IMR-90 (cell line): Measurements from ENCODE around the gene FHAD1. TPM values are rescaled to one million over a fixed set of nuclear protein-coding genes. Genes with fewer than 3 reads are reported as not detected.

ENCODE experiments used
- ATAC-seq: fragments of 200-7000 bp; cut with Tn5 transposase; 2 replicates; pipeline ENCODE4 v1.9.1; 2020; ENCODE audit warnings: low read depth, mild to moderate bottlenecking, moderate library complexity
- BruUV-seq: library from RNA; stranded (reverse); fragments of 400-500 nt; replicated peaks from 2 replicates; lab custom pipeline; 2021; lab: Mats Ljungman, UMichigan
- CTCF ChIA-PET: fragments of 300-600 bp; formaldehyde crosslinking; extraction: SDS; loops from one replicate; lab custom pipeline; 2021; ENCODE audit warnings: antibody characterized with exemption; lab: Yijun Ruan, JAX
- POLR2A ChIA-PET: fragments of 300-600 bp; sonication (Branson Sonifier 250); formaldehyde crosslinking; loops from one replicate; lab custom pipeline; 2022; ENCODE audit warnings: antibody characterized with exemption; ENCODE audit not compliant: unreplicated experiment; lab: Charles Lee
- DNase-seq: peaks from one replicate; pipeline ENCODE4 v3.0.0; 2013
- H2AFZ ChIP-seq: replicated peaks from 2 replicates; pipeline ENCODE3; 2013; ENCODE audit warnings: low read length, mild to moderate bottlenecking; ENCODE audit not compliant: poor library complexity
- H2AK5ac ChIP-seq: 2 replicates; pipeline ENCODE4 v1.6.1; 2013; ENCODE audit warnings: low read depth, low read length, inconsistent platforms
- H2AK9ac ChIP-seq: replicated peaks from 2 replicates; pipeline ENCODE3; 2013; ENCODE audit warnings: mild to moderate bottlenecking, low read depth, low read length, moderate library complexity; ENCODE audit not compliant: poor library complexity
- H2BK120ac ChIP-seq: 2 replicates; pipeline ENCODE4 v1.6.1; 2013; ENCODE audit warnings: low read depth, low read length, inconsistent platforms
- H2BK15ac ChIP-seq: 3 replicates; pipeline ENCODE4 v1.6.1; 2013; ENCODE audit warnings: low read depth, low read length, inconsistent platforms
- H2BK20ac ChIP-seq: 2 replicates; pipeline ENCODE4 v1.6.1; 2013; ENCODE audit warnings: low read depth, mild to moderate bottlenecking, inconsistent platforms, low read length, moderate library complexity
- H2BK5ac ChIP-seq: 2 replicates; pipeline ENCODE4 v1.6.1; 2013; ENCODE audit warnings: mild to moderate bottlenecking, low read depth, low read length, inconsistent platforms; ENCODE audit not compliant: poor library complexity, severe bottlenecking
- H3K14ac ChIP-seq: replicated peaks from 2 replicates; pipeline ENCODE4 v1.6.1; 2013; ENCODE audit warnings: low read depth, low read length, inconsistent platforms
- H3K18ac ChIP-seq: 2 replicates; pipeline ENCODE4 v1.6.1; 2013; ENCODE audit warnings: low read depth, low read length, control low read depth
- H3K23ac ChIP-seq: 2 replicates; pipeline ENCODE4 v1.6.1; 2013; ENCODE audit warnings: low read depth, low read length, inconsistent platforms
- H3K27ac ChIP-seq: 2 replicates; pipeline ENCODE4 v1.5.1; 2013; ENCODE audit warnings: mild to moderate bottlenecking, control low read depth, low read length; ENCODE audit not compliant: insufficient read depth
- H3K27me3 ChIP-seq: 2 replicates; pipeline ENCODE4 v1.6.1; 2013; ENCODE audit warnings: low read length; ENCODE audit not compliant: control insufficient read depth, insufficient read depth
- H3K36me3 ChIP-seq: 2 replicates; pipeline ENCODE4 v1.6.1; 2013; ENCODE audit warnings: low read length, mixed read lengths; ENCODE audit not compliant: control insufficient read depth, insufficient read depth
- H3K4ac ChIP-seq: 2 replicates; pipeline ENCODE4 v1.6.1; 2013; ENCODE audit warnings: low read depth, low read length, inconsistent platforms
- H3K4me1 ChIP-seq: 2 replicates; pipeline ENCODE4 v1.6.1; 2013; ENCODE audit warnings: low read length, mixed read lengths; ENCODE audit not compliant: control insufficient read depth, insufficient read depth
- H3K4me2 ChIP-seq: 2 replicates; pipeline ENCODE4 v1.6.1; 2013; ENCODE audit warnings: low read depth, mild to moderate bottlenecking, control low read depth, low read length, moderate library complexity
- H3K4me3 ChIP-seq: 2 replicates; pipeline ENCODE4 v1.5.1; 2013; ENCODE audit warnings: low read depth, mild to moderate bottlenecking, control low read depth, low read length, moderate library complexity; ENCODE audit not compliant: insufficient read depth
- H3K56ac ChIP-seq: 2 replicates; pipeline ENCODE4 v1.6.1; 2013; ENCODE audit warnings: low read length, inconsistent platforms; ENCODE audit not compliant: insufficient read depth; ENCODE audit errors: extremely low read depth
- H3K79me1 ChIP-seq, 2 experiments: 2 replicates each; pipeline ENCODE4 v1.6.1; 2013; ENCODE audit warnings: low read length in 2 of 2, inconsistent platforms in 1 of 2, low read depth in 1 of 2
- H3K9ac ChIP-seq: 2 replicates; pipeline ENCODE4 v1.6.1; 2013; ENCODE audit warnings: low read depth, low read length, control low read depth
- H3K9me1 ChIP-seq: 2 replicates; pipeline ENCODE4 v1.6.1; 2013; ENCODE audit warnings: low read length, inconsistent platforms; ENCODE audit not compliant: insufficient read depth
- H3K9me3 ChIP-seq: 2 replicates; pipeline ENCODE4 v1.6.1; 2013; ENCODE audit warnings: low read length; ENCODE audit not compliant: control insufficient read depth, insufficient read depth
- H4K20me1 ChIP-seq: 2 replicates; pipeline ENCODE4 v1.6.1; 2013; ENCODE audit warnings: low read length, inconsistent platforms; ENCODE audit not compliant: insufficient read depth
- H4K5ac ChIP-seq: 2 replicates; pipeline ENCODE4 v1.6.1; 2013; ENCODE audit warnings: mild to moderate bottlenecking, low read depth, low read length, control low read depth
- H4K8ac ChIP-seq, 2 experiments: 2 replicates each; pipeline ENCODE4 v1.6.1; 2013; ENCODE audit warnings: low read depth in 2 of 2, low read length in 2 of 2, control low read depth in 1 of 2, inconsistent platforms in 1 of 2
- H4K91ac ChIP-seq: 2 replicates; pipeline ENCODE4 v1.6.1; 2013; ENCODE audit warnings: low read depth, low read length, inconsistent platforms; ENCODE audit not compliant: insufficient read depth
- BHLHE40 ChIP-seq: fragments of 150-350 bp; IDR thresholded peaks from 2 replicates; pipeline ENCODE4 v1.6.1; 2016; ENCODE audit warnings: mild to moderate bottlenecking, low read depth, low read length
- CEBPB ChIP-seq: IDR thresholded peaks from 2 replicates; pipeline ENCODE4 v1.6.1; 2012; ENCODE audit warnings: low read depth, low read length, improper control_type of control experiment
- FOS ChIP-seq: fragments of 150-350 bp; IDR thresholded peaks from 2 replicates; pipeline ENCODE4 v1.6.1; 2016; ENCODE audit warnings: low read depth, low read length
- MAZ ChIP-seq: IDR thresholded peaks from 2 replicates; pipeline ENCODE4 v1.6.1; 2012; ENCODE audit warnings: low read depth, mild to moderate bottlenecking, low read length, improper control_type of control experiment, moderate library complexity, borderline replicate concordance
- RCOR1 ChIP-seq: IDR thresholded peaks from 2 replicates; pipeline ENCODE4 v1.6.1; 2012; ENCODE audit warnings: mild to moderate bottlenecking, low read length, improper control_type of control experiment; ENCODE audit not compliant: insufficient replicate concordance
- WGBS, 2 experiments: methylation state at CpG; one replicate each; pipeline versions ENCODE4 v1.1.5 to v1.1.7; 2013; ENCODE audit warnings: missing lambda C conversion rate in 2 of 2; ENCODE audit not compliant: insufficient read length in 1 of 2; ENCODE audit errors: extremely low coverage in 2 of 2; 5-methylcytosine and 5-hydroxymethylcytosine counted together
- dilution Hi-C: fragments of 300-500 bp; cut with HindIII; formaldehyde crosslinking; loops from one replicate; pipeline ENCODE4 v1.14.3; 2018; ENCODE audit warnings: low sequenced_read_pairs; ENCODE audit not compliant: unreplicated experiment
- in situ Hi-C: fragments of 300-500 bp; cut with MboI; formaldehyde crosslinking; loops from 3 replicates; pipeline ENCODE4 v1.14.3; 2019; ENCODE audit warnings: low sequenced_read_pairs, inconsistent platforms, mixed read lengths
- intact Hi-C: fragments of 100-400 bp; cut with micrococcal nuclease; formaldehyde crosslinking; loops from 2 replicates; pipeline ENCODE4 v1.10.0; 2022
- polyA plus RNA-seq, 3 experiments: library from polyadenylated mRNA; depleted of rRNA; stranded (reverse); fragments of >200 nt; gene quantifications; 2 replicates each; pipeline ENCODE4 v1.2.3, GENCODE V29; 2012; ENCODE audit warnings: low replicate concordance in 1 of 3
- total RNA-seq: library from RNA; depleted of rRNA; stranded (reverse); fragments of >200 nt; gene quantifications from 2 replicates; pipeline ENCODE4 v1.2.3, GENCODE V29; 2012
- TF ChIP-seq, protein P1 (sequence below): conservative IDR thresholded peaks from 2 replicates; pipeline ENCODE4 v1.5.1; 2012; ENCODE audit warnings: mild to moderate bottlenecking, low read depth, low read length, improper control_type of control experiment
- TF ChIP-seq, protein P2 (sequence below): fragments of 150-350 bp; IDR thresholded peaks from 2 replicates; pipeline ENCODE4 v1.6.1; 2017; ENCODE audit warnings: mild to moderate bottlenecking, antibody characterized with exemption, low read length, low read depth

The FHAD1 gene
- total and polyA plus RNA-seq, 2 of the 4 experiments (the other 2 are of a cell fraction) = not detected

DNA sequence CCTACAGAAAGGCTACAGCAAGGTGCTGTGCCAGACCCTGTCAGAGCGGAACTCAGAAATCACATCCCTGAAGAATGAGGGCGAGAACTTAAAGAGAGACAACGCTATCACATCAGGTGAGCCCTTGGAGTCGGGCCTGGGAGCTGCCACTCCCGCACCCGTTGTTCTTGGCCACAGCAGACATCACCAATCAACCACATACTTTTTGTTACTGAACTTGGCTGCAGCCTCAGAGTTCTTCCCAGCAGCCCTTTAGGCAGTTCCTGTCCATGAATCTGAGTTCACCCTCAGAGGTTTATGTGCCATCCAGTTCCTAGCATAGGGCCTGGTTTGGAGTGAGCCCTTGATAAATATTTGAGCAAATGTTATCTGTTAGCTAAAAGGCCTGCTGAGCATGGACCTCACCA is 61.6 kb downstream of the FHAD1 start:
- no peak overlapping the region for H4K8ac ChIP-seq
- H3K4me1 ChIP-seq = no peaks in the 10 kb centered on the region; the same call in 1 of the 2 replicates
- DNase-seq (no peak), ATAC-seq (no peak)
- 80% methylated on average over 2 of the region's 6 CpGs; no CpG with 5 or more reads in 1 of the 2 experiments for WGBS, 2 experiments
- H4K5ac ChIP-seq = no peak overlapping the region
- H3K79me1 ChIP-seq = no peaks in the 10 kb centered on the region
- H3K36me3 ChIP-seq = no peaks in the 10 kb centered on the region
- intact Hi-C loops = no loop called here
- H2BK20ac ChIP-seq = no peak overlapping the region
- H3K4me3 ChIP-seq = no peak overlapping the region
- H3K14ac ChIP-seq = no peak overlapping the region
- H3K9me1 ChIP-seq = no peaks in the 10 kb centered on the region
- CTCF ChIA-PET = no interaction called here
- H3K27ac ChIP-seq = no peak overlapping the region
- H2AFZ ChIP-seq = no peak overlapping the region
- H3K27me3 ChIP-seq = peaks cover 6% of the 10 kb centered on the region; the same call in 1 of the 2 replicates
- no peak overlapping the region for H2AK5ac ChIP-seq
- in situ Hi-C loops = no loop called here
- H3K4me2 ChIP-seq = no peak overlapping the region
- POLR2A ChIA-PET = no interaction called here
- no peak overlapping the region for H3K56ac ChIP-seq
- H3K4ac ChIP-seq = no peak overlapping the region
- no peak overlapping the region for H2BK120ac ChIP-seq
- no peak overlapping the region for H2BK15ac ChIP-seq
- H2BK5ac ChIP-seq = no peak overlapping the region
- BruUV-seq = no TSS peak
- H4K91ac ChIP-seq = no peak overlapping the region
- no peaks in the 10 kb centered on the region for H4K20me1 ChIP-seq
- no peak overlapping the region for H2AK9ac ChIP-seq
- H3K9ac ChIP-seq = no peak overlapping the region
- dilution Hi-C loops = no loop called here
- no peak overlapping the region for H3K23ac ChIP-seq
- H3K9me3 ChIP-seq = peaks cover 7% of the 10 kb centered on the region
- TF ChIP-seq, protein P1, sequence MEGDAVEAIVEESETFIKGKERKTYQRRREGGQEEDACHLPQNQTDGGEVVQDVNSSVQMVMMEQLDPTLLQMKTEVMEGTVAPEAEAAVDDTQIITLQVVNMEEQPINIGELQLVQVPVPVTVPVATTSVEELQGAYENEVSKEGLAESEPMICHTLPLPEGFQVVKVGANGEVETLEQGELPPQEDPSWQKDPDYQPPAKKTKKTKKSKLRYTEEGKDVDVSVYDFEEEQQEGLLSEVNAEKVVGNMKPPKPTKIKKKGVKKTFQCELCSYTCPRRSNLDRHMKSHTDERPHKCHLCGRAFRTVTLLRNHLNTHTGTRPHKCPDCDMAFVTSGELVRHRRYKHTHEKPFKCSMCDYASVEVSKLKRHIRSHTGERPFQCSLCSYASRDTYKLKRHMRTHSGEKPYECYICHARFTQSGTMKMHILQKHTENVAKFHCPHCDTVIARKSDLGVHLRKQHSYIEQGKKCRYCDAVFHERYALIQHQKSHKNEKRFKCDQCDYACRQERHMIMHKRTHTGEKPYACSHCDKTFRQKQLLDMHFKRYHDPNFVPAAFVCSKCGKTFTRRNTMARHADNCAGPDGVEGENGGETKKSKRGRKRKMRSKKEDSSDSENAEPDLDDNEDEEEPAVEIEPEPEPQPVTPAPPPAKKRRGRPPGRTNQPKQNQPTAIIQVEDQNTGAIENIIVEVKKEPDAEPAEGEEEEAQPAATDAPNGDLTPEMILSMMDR = no peak
- TF ChIP-seq RCOR1 (no peak), CEBPB (no peak), FOS (no peak), MAZ (no peak), BHLHE40 (no peak)
- TF ChIP-seq, protein P2, sequence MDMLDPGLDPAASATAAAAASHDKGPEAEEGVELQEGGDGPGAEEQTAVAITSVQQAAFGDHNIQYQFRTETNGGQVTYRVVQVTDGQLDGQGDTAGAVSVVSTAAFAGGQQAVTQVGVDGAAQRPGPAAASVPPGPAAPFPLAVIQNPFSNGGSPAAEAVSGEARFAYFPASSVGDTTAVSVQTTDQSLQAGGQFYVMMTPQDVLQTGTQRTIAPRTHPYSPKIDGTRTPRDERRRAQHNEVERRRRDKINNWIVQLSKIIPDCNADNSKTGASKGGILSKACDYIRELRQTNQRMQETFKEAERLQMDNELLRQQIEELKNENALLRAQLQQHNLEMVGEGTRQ = no peak
- H3K18ac ChIP-seq = no peak overlapping the region
